ENCODE results near the gene DYNC1LI2. TPM values are rescaled to one million over a fixed set of nuclear protein-coding genes. Genes with fewer than 3 reads are reported as not detected.
"Not testable (repeated sequence)": the region's sequence is repeated elsewhere in the genome, so short reads cannot be mapped to it uniquely, and the experiment has no call there.

Gene DYNC1LI2
- total RNA-seq, 1 donor from 2014 or later = 179 TPM

DNA sequence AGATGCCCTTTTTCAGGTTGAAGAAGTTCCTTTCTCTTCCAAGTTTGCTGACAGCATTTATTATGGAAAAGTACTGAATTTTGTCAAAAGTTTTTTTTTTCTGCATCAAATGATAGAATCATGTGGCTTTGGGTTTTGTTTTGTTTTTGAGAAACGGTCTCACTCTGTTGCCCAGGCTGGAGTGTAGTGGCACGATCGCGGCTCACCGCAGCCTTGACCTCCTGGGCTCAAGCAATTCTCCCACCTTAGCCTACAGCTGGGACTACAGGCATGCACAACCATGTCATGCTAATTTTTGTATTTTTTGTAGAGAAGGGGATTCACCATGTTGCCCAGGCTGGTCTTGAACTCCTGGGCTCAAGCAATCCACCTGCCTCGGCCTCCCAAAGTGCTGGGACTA, 62.1 kb downstream of the DYNC1LI2 start:
- Mint-ChIP-seq H3K4me3 (ENCODE audit: low read depth) (no peak overlapping the region), H3K27me3 (no peaks in the 10 kb centered on the region), H3K36me3 (ENCODE audit: insufficient read depth) (no peaks in the 10 kb centered on the region), H3K4me1 (ENCODE audit: low read depth) (peaks cover 21% of the 10 kb centered on the region), H3K9me3 (ENCODE audit: low read depth) (no peaks in the 10 kb centered on the region), H3K27ac (no peak overlapping the region)
- DNase-seq (ENCODE audit: low spot score, unreplicated experiment) = no peak
- TF ChIP-seq, protein P1, sequence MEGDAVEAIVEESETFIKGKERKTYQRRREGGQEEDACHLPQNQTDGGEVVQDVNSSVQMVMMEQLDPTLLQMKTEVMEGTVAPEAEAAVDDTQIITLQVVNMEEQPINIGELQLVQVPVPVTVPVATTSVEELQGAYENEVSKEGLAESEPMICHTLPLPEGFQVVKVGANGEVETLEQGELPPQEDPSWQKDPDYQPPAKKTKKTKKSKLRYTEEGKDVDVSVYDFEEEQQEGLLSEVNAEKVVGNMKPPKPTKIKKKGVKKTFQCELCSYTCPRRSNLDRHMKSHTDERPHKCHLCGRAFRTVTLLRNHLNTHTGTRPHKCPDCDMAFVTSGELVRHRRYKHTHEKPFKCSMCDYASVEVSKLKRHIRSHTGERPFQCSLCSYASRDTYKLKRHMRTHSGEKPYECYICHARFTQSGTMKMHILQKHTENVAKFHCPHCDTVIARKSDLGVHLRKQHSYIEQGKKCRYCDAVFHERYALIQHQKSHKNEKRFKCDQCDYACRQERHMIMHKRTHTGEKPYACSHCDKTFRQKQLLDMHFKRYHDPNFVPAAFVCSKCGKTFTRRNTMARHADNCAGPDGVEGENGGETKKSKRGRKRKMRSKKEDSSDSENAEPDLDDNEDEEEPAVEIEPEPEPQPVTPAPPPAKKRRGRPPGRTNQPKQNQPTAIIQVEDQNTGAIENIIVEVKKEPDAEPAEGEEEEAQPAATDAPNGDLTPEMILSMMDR (IDR thresholded peaks at IDR 0.05; ENCODE audit: unreplicated experiment) = no peak

DNA sequence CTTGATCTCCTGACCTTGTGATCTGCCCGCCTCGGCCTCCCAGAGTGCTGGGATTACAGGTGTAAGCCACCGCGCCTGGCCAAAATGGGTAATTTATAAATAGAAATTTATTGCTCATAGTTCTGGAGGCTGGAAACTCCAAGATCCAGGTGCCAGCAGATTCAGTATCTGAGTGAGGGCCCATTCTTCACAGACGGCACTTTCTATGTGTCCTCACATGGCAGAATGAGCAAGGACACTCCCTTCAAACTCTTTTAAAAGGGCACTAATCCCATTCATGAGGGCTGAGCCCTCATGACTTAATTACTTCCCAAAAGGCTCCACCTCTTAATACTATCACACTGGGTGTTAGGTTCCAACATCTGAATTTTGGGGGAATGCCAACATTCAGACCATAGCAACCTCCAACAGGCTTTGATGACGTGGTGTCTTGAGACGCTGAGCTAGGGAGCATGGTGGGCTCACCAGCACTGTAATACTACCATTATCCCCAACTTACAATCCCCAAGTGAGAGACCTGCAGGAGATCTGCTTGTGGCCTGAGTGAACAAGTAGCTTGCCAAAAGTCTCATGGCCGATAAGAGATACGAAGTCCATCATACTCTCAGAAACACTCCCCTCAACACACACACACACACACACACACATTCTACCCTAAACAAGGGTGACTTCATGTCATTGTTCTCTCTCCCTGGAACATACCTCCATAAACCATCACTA, 63.3 kb downstream of the DYNC1LI2 start:
- DNase-seq (ENCODE audit: low spot score, unreplicated experiment) = no peak
- no peak overlapping the region for H3K27ac Mint-ChIP-seq

DNA sequence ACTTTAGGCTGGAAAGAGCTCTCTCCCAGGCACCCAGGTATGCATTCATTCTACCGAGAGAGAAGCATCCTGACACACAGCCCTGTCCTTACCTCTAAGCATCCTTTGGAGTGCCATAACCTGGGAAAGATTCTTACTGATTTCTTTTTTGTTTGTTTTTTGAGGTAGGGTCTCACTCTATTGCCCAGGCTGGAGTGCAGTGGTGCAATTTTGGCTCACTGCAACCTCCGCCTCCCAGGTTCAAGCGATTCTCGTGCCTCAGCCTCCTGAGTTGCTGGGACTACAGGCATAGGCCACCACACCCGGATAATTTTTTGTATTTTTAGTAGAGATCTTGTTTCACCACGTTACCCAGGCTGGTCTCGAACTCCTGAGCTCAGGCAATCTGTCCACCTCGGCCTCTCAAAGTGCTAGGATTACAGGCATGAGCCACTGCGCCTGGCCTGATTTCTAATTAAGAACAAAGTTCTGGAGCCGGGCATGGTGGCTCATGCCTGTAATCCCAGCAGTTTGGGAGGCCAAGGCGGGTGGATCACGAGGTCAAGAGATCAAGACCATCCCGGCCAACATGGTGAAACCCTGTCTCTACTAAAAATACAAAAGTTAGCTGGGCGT, 65.8 kb downstream of the DYNC1LI2 start:
- not testable (repeated sequence) for H3K4me1 Mint-ChIP-seq (ENCODE audit: low read depth); H3K27ac Mint-ChIP-seq; H3K9me3 Mint-ChIP-seq (ENCODE audit: low read depth); H3K36me3 Mint-ChIP-seq (ENCODE audit: insufficient read depth); H3K27me3 Mint-ChIP-seq; H3K4me3 Mint-ChIP-seq (ENCODE audit: low read depth); DNase-seq (ENCODE audit: low spot score, unreplicated experiment)

More for the DNA sequence above, 63.3 kb downstream of the DYNC1LI2 start:
- TF ChIP-seq, protein P1 (IDR thresholded peaks at IDR 0.05; ENCODE audit: unreplicated experiment) = no peak
- no peaks in the 10 kb centered on the region for H3K9me3 Mint-ChIP-seq (ENCODE audit: low read depth)
- peaks cover 13% of the 10 kb centered on the region for H3K4me1 Mint-ChIP-seq (ENCODE audit: low read depth)
- no peaks in the 10 kb centered on the region for H3K36me3 Mint-ChIP-seq (ENCODE audit: insufficient read depth)
- H3K4me3 Mint-ChIP-seq (ENCODE audit: low read depth) = no peak overlapping the region
- no peaks in the 10 kb centered on the region for H3K27me3 Mint-ChIP-seq

DNA sequence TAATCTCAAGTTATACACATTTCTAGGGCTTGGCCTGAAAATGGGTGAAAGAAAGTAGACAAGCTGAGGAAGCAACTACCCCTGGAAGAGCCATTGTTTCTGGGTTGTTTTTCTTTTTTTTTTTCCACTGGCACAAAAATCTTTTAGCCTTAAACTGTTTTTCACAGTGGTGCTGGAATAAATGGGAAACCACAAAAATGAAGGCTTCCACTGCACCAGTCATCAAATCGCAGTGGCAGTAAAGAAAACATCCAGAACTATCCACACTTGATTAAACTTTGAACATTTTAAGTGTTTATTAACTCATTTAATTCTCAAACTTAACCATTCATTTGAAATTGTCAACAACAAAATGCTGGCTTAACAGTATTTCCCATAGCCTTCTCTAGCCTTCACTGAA, 69.1 kb downstream of the DYNC1LI2 start:
- no peaks in the 10 kb centered on the region for H3K9me3 Mint-ChIP-seq (ENCODE audit: low read depth)
- H3K4me3 Mint-ChIP-seq (ENCODE audit: low read depth) = no peak overlapping the region
- TF ChIP-seq, protein P1 (IDR thresholded peaks at IDR 0.05; ENCODE audit: unreplicated experiment) = no peak
- no peak for DNase-seq (ENCODE audit: low spot score, unreplicated experiment)
- H3K27me3 Mint-ChIP-seq = no peaks in the 10 kb centered on the region
- no peaks in the 10 kb centered on the region for H3K4me1 Mint-ChIP-seq (ENCODE audit: low read depth)
- H3K27ac Mint-ChIP-seq = no peak overlapping the region
- peaks cover 6% of the 10 kb centered on the region for H3K36me3 Mint-ChIP-seq (ENCODE audit: insufficient read depth)

DNA sequence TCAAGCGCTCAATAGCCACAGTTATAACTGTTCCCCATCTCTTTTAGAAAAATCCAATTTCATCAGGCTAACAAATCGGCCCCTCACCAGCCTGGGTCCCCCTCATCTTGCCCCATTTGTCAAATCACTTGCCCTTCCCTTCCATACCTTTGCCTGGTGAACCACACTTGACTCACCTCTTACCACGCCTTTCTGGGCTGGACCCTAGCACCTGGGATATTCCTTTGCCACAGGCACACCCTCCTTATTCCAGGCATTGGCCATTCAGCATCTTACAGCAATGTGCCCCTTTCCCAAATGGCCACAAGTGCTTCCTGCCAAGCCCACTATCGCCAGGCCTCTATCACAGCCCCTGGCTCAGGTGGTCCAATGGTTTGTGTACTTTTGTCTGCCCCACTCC, 69.7 kb downstream of the DYNC1LI2 start:
- no peak for DNase-seq (ENCODE audit: low spot score, unreplicated experiment)
- H3K4me1 Mint-ChIP-seq (ENCODE audit: low read depth) = no peaks in the 10 kb centered on the region
- H3K9me3 Mint-ChIP-seq (ENCODE audit: low read depth) = no peaks in the 10 kb centered on the region
- peaks cover 6% of the 10 kb centered on the region for H3K36me3 Mint-ChIP-seq (ENCODE audit: insufficient read depth)
- no peaks in the 10 kb centered on the region for H3K27me3 Mint-ChIP-seq
- H3K4me3 Mint-ChIP-seq (ENCODE audit: low read depth) = no peak overlapping the region
- H3K27ac Mint-ChIP-seq = no peak overlapping the region
- TF ChIP-seq, protein P1 (IDR thresholded peaks at IDR 0.05; ENCODE audit: unreplicated experiment) = no peak

DNA sequence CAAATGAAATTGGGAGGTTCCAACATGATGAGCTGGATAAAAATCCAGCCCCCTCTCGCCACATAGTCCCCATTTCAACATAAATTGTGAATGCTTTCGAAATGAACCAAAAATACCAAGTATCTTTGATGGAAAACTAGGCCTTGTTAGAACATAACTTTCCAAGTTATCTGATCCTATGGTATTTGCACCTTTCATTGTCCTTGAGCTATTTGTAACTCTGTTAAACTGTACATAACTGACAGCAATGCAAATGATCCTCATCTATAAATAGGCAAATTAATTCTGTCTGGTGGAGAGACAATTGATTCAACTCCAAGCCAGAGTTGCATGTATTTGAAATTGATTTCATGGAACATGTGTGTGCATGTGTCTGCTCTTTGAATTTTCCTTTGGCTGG, 73.1 kb downstream of the DYNC1LI2 start:
- DNase-seq (ENCODE audit: low spot score, unreplicated experiment) = no peak
- Mint-ChIP-seq H3K27ac (no peak overlapping the region), H3K4me1 (ENCODE audit: low read depth) (peaks cover 1% of the 10 kb centered on the region), H3K27me3 (no peaks in the 10 kb centered on the region), H3K4me3 (ENCODE audit: low read depth) (no peak overlapping the region), H3K9me3 (ENCODE audit: low read depth) (no peaks in the 10 kb centered on the region), H3K36me3 (ENCODE audit: insufficient read depth) (peaks cover 6% of the 10 kb centered on the region)
- TF ChIP-seq, protein P1 (IDR thresholded peaks at IDR 0.05; ENCODE audit: unreplicated experiment) = no peak
